Testis (tissue), 3 donors: ENCODE measurements around the gene CCDC146. TPM values are rescaled to one million over a fixed set of nuclear protein-coding genes. Genes with fewer than 3 reads are reported as not detected.
A peak's percentile ranks its signal among the peaks of the same experiment; 100 is the strongest.
"Not testable (repeated sequence)": the region's sequence is repeated elsewhere in the genome, so short reads cannot be mapped to it uniquely, and the experiment has no call there.

Experiments
- DNase-seq: peaks from one replicate; pipeline ENCODE4 v3.0.0-alpha.2; 2019
- H3K27ac ChIP-seq, 2 donors: fragments of 200-600 bp; sonication (generic); one replicate each; pipeline ENCODE4 v1.5.1; 2019
- H3K27me3 ChIP-seq: fragments of 200-600 bp; sonication (generic); one replicate; pipeline ENCODE4 v1.5.1; 2019
- H3K36me3 ChIP-seq: fragments of 200-600 bp; sonication (generic); one replicate; pipeline ENCODE4 v1.5.1; 2017; ENCODE audit warnings: low read depth; ENCODE audit errors: missing control alignments
- H3K4me1 ChIP-seq: fragments of 200-600 bp; sonication (generic); one replicate; pipeline ENCODE4 v1.5.1; 2019
- H3K4me3 ChIP-seq, 2 donors: fragments of 200-600 bp; sonication (generic); one replicate each; pipeline ENCODE4 v1.5.1; 2017 to 2019
- H3K9me3 ChIP-seq: fragments of 200-600 bp; sonication (generic); one replicate; pipeline ENCODE4 v1.5.1; 2017
- CTCF ChIP-seq, 3 experiments: fragments of 450-650 bp in 2 of 3; fragments of 200-600 bp in 1 of 3; sonication (generic) in 1 of 3; IDR thresholded peaks; one replicate each; pipeline ENCODE4 v1.5.1; 2016 to 2019; ENCODE audit warnings: antibody characterized with exemption in 3 of 3, mild to moderate bottlenecking in 2 of 3, moderate library complexity in 1 of 3
- POLR2A ChIP-seq: fragments of 450-650 bp; IDR thresholded peaks from one replicate; pipeline ENCODE4 v1.6.1; 2017; ENCODE audit warnings: antibody characterized with exemption, mild to moderate bottlenecking, moderate library complexity
- WGBS, 2 donors: methylation state at CpG; one replicate each; pipeline ENCODE4 v1.1.5; 2018; 5-methylcytosine and 5-hydroxymethylcytosine counted together
- intact Hi-C: fragments of 100-400 bp; cut with DNase I; formaldehyde crosslinking; loops from one replicate; pipeline ENCODE4 v1.15.1; 2023; ENCODE audit warnings: low total_unique reads
- polyA plus RNA-seq: library from polyadenylated mRNA; stranded (reverse); fragments of 350-450 nt; fragmentation: Illumina TruSeq; extraction: RNeasy Lipid Tissue Mini Kit (QIAGEN cat#74804); gene quantifications from one replicate; pipeline ENCODE4 v1.2.3, GENCODE V29; 2014; ENCODE audit warnings: low read depth, low replicate concordance; ENCODE audit not compliant: insufficient read depth
- total RNA-seq, 2 donors: library from RNA; depleted of rRNA; stranded (reverse); fragments of >200 nt; gene quantifications; one replicate each; pipeline ENCODE4 v1.2.3, GENCODE V29; 2016

The CCDC146 gene
- total and polyA plus RNA-seq, 3 donors from 2014 or later: 20.9 to 35.7 (median 34.3) TPM

- no peaks in the 10 kb centered on the region for H3K27me3 ChIP-seq
- no peaks in the 10 kb centered on the region for H3K9me3 ChIP-seq
- no peak for DNase-seq
- peak overlapping the region in 1 of 2 donors; percentile 42 for H3K27ac ChIP-seq
- 92% methylated on average over 4 of the region's 4 CpGs for WGBS, 2 donors
- TF ChIP-seq CTCF (IDR thresholded peaks at IDR 0.05) (no peak), POLR2A (no peak)
- no peaks in the 10 kb centered on the region for H3K36me3 ChIP-seq
- intact Hi-C loops: no loop called here
- H3K4me1 ChIP-seq: peaks cover 20% of the 10 kb centered on the region
- H3K4me3 ChIP-seq: no peak overlapping the region
Observed at GRCh38 chr7:77329466-77330168, 207.2 kb downstream of the CCDC146 start.

GRCh38 chr7:77330169-77330882 is 207.9 kb downstream of the CCDC146 start:
- WGBS, 2 donors: 77 to 85% methylated on average over 6 of the region's 6 CpGs
- Histone ChIP-seq H3K4me1 (peaks cover 20% of the 10 kb centered on the region), H3K4me3 (no peak overlapping the region), H3K9me3 (no peaks in the 10 kb centered on the region), H3K27ac (peak overlapping the region in 1 of 2 donors; percentile 42), H3K27me3 (no peaks in the 10 kb centered on the region), H3K36me3 (no peaks in the 10 kb centered on the region)
- DNase-seq: no peak
- intact Hi-C loops: no loop called here
- no peak for TF ChIP-seq POLR2A
- no peak for TF ChIP-seq CTCF (IDR thresholded peaks at IDR 0.05)

GRCh38 chr7:77331938-77332695 is 209.7 kb downstream of the CCDC146 start:
- H3K27ac ChIP-seq: no peak overlapping the region
- TF ChIP-seq CTCF (IDR thresholded peaks at IDR 0.05): peak; percentile 44 to 69 (median 65)
- TF ChIP-seq POLR2A: no peak

GRCh38 chr7:77334039-77334438 is 211.6 kb downstream of the CCDC146 start:
- 99 to 100% methylated on average over 2 of the region's 2 CpGs for WGBS, 2 donors
- intact Hi-C loops, H3K36me3 ChIP-seq, H3K9me3 ChIP-seq, H3K4me1 ChIP-seq, H3K27me3 ChIP-seq, DNase-seq, H3K4me3 ChIP-seq, H3K27ac ChIP-seq: not testable (repeated sequence)

More at GRCh38 chr7:77331938-77332695, 209.7 kb downstream of the CCDC146 start:
- WGBS, 2 donors: 62 to 70% methylated on average over 3 of the region's 3 CpGs
- no peaks in the 10 kb centered on the region for H3K27me3 ChIP-seq
- no peaks in the 10 kb centered on the region for H3K9me3 ChIP-seq
- H3K4me3 ChIP-seq: no peak overlapping the region
- no peaks in the 10 kb centered on the region for H3K36me3 ChIP-seq
- peaks cover 17% of the 10 kb centered on the region for H3K4me1 ChIP-seq
- DNase-seq: peak; percentile 78
- intact Hi-C loops: no loop called here

GRCh38 chr7:77335581-77335980 is 213.2 kb downstream of the CCDC146 start:
- DNase-seq: no peak
- intact Hi-C loops: no loop called here
- no peak overlapping the region for H3K27ac ChIP-seq

More at GRCh38 chr7:77335581-77335980, 213.2 kb downstream of the CCDC146 start:
- Histone ChIP-seq H3K4me1 (peaks cover 4% of the 10 kb centered on the region), H3K4me3 (no peak overlapping the region), H3K36me3 (no peaks in the 10 kb centered on the region), H3K9me3 (no peaks in the 10 kb centered on the region), H3K27me3 (no peaks in the 10 kb centered on the region)
- TF ChIP-seq CTCF (IDR thresholded peaks at IDR 0.05) (no peak), POLR2A (no peak)
